ENCODE measurements around the gene C6orf15. TPM values are rescaled to one million over a fixed set of nuclear protein-coding genes. Genes with fewer than 3 reads are reported as not detected.

Gene C6orf15
- total and polyA plus RNA-seq, 8 donors = not detected

GRCh38 chr6:31140643-31141042 lies 28.3 kb upstream of the C6orf15 start:
- H3K9me3 ChIP-seq = no peaks in the 10 kb centered on the region
- WGBS, 2 donors = 80 to 85% methylated on average over 15 of the region's 15 CpGs
- no peak for DNase-seq
- no peak overlapping the region for H3K4me3 ChIP-seq
- ATAC-seq = no peak
- no peaks in the 10 kb centered on the region for H3K4me1 ChIP-seq
- no peaks in the 10 kb centered on the region for H3K27me3 ChIP-seq
- no peaks in the 10 kb centered on the region for H3K36me3 ChIP-seq
- intact Hi-C loops (cut with DNase I) = no loop called here
- no peak for FAIRE-seq
- no peak overlapping the region for H3K27ac ChIP-seq
- no peak for TF ChIP-seq CTCF (IDR thresholded peaks at IDR 0.05)

DNA sequence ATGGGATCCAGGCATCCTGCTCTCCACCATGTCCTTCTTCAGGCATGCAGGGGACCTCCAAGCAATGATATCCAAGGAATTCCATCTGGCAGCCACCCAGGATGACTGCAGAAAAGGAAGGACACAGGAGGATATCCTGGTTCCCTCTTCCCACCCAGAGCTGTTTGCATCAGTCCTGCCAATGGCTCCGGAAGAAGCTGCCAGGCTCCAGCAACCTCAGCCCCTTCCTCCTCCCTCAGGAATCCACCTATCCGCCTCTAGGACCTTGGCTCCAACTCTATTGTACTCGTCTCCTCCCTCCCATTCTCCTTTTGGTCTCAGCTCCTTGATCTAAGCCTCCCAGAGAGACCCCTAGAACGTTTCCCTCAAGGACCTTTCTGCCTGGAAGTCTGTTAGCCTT lies 27.2 kb upstream of the C6orf15 start:
- intact Hi-C loops (cut with DNase I) = loop anchor here in 2 of 3 donors (2.0 to 5.0 kb wide), 2 partner anchors 53 to 238 kb away; no protein-coding TSS in a partner anchor
- ATAC-seq (no peak), DNase-seq (no peak), FAIRE-seq (no peak)
- 27 to 29% methylated on average over 4 of the region's 4 CpGs for WGBS, 2 donors
- no peak overlapping the region for H3K27ac ChIP-seq
- no peaks in the 10 kb centered on the region for H3K4me1 ChIP-seq
- no peaks in the 10 kb centered on the region for H3K9me3 ChIP-seq
- no peaks in the 10 kb centered on the region for H3K36me3 ChIP-seq
- H3K4me3 ChIP-seq = no peak overlapping the region
- no peaks in the 10 kb centered on the region for H3K27me3 ChIP-seq
- no peak for TF ChIP-seq CTCF (IDR thresholded peaks at IDR 0.05)

DNA sequence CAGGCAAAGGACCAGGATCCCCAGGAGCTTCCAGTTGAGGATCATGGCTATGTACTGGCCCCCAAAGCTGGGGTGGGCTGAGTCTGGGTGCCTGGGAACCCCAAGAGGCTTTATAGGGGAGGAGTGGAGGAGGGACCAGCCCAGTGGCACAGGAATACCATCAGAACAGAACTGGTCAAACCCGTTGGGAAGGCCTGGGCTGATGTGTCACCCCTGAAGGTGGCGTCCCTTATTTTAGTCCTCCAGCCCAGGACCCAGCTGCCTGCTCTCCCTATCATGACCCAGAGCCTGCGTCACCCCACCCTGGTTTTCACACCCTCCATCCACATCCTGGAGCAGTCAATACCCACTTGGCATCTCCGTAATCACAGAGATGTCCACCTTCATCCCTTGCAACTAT lies 26.6 kb upstream of the C6orf15 start, which contains the start of gene PSORS1C2:
PSORS1C2 (minus strand) TSS at position 85 of the 400 bp plus-strand sequence; CDS start at position 45, 40 bp downstream.
- intact Hi-C loops (cut with DNase I) = loop anchor here in 2 of 3 donors (2.0 to 5.0 kb wide), 2 partner anchors 54 to 238 kb away; no protein-coding TSS in a partner anchor
- TF ChIP-seq CTCF (IDR thresholded peaks at IDR 0.05) = no peak
- Histone ChIP-seq H3K36me3 (no peaks in the 10 kb centered on the region), H3K27ac (no peak within 1 kb of the TSS), H3K4me1 (no peaks in the 10 kb centered on the region), H3K27me3 (no peaks in the 10 kb centered on the region), H3K9me3 (no peaks in the 10 kb centered on the region), H3K4me3 (no peak within 1 kb of the TSS)
- no peak for ATAC-seq
- no peak for FAIRE-seq
- DNase-seq = no peak
- WGBS, 2 donors = 77% methylated on average over 4 of the region's 4 CpGs

- no peak for ATAC-seq
- DNase-seq = no peak
- Histone ChIP-seq H3K4me3 (no peak overlapping the region), H3K36me3 (no peaks in the 10 kb centered on the region), H3K4me1 (no peaks in the 10 kb centered on the region), H3K27me3 (no peaks in the 10 kb centered on the region), H3K9me3 (no peaks in the 10 kb centered on the region), H3K27ac (no peak overlapping the region)
- intact Hi-C loops (cut with DNase I) = loop anchor here in 1 of 3 donors (2.0 to 5.0 kb wide), 2 partner anchors 57 to 242 kb away; no protein-coding TSS in a partner anchor
- 82 to 95% methylated on average over 10 of the region's 10 CpGs for WGBS, 2 donors
- FAIRE-seq = no peak
- TF ChIP-seq CTCF (IDR thresholded peaks at IDR 0.05) = no peak
Observed at GRCh38 chr6:31135710-31136109, 23.3 kb upstream of the C6orf15 start.

DNA sequence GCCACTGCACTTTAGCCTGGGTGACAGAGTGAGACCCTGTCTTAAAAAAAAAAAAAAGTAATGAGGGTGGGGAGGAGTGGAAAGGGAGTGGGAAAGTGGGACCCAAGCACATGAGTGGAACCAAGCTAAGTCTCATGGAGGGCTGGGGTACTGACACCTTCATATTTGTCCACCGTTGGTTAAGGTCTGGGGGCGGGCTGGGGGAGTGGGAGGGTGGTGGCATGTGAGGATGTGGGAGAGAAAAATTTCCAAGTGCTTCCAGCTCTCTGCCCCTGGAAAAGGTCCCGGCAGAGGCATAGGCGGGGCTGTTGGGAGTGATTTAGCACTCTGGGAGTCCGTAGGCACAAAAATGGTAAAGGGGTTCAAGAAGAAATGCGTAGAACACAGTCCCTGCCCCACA lies 20.4 kb upstream of the C6orf15 start:
- H3K9me3 ChIP-seq = no peaks in the 10 kb centered on the region
- no peak for ATAC-seq
- no peaks in the 10 kb centered on the region for H3K27me3 ChIP-seq
- WGBS, 2 donors = 72 to 79% methylated on average over 6 of the region's 6 CpGs
- intact Hi-C loops (cut with DNase I) = no loop called here
- FAIRE-seq = no peak
- no peak overlapping the region for H3K4me3 ChIP-seq
- no peak for TF ChIP-seq CTCF (IDR thresholded peaks at IDR 0.05)
- no peak for DNase-seq
- no peaks in the 10 kb centered on the region for H3K4me1 ChIP-seq
- no peaks in the 10 kb centered on the region for H3K36me3 ChIP-seq
- H3K27ac ChIP-seq = no peak overlapping the region
